ENCODE measurements around the gene RIOX2.

DNA sequence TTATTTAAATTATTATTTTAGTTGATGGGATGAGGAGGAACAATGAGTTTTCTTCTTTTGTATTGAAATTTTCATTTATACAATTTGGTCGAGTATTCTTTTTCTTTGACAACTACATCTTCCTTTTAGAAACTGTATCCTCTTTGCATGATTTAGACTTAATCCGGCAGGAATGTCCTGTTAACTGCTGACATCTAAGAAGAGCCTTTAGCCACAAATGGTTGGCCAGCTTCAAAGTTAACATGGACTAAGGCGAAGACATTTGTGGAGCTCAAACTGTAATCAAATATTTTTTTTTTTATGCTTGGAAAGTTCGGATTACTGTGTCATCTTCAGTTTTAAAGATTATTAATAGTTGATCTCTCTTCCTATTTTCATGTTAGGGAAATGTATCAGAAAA, 43.2 kb downstream of the RIOX2 start:
- TF ChIP-seq JUN (IDR thresholded peaks at IDR 0.05; ENCODE audit: low read depth, low read length) (no peak), EZH2 (IDR thresholded peaks at IDR 0.05; ENCODE audit: low read depth, low read length, severe bottlenecking) (no peak), CHD2 (IDR thresholded peaks at IDR 0.05; ENCODE audit: low read length) (no peak), EP300 (IDR thresholded peaks at IDR 0.05; ENCODE audit: borderline replicate concordance in 1 of 2, low read depth in 2 of 2, low read length in 2 of 2) (no peak), SRF (IDR thresholded peaks at IDR 0.05; ENCODE audit: low read depth, low read length) (no peak), RBBP5 (IDR thresholded peaks at IDR 0.05; ENCODE audit: borderline replicate concordance, low read depth, low read length) (no peak), YY1 (IDR thresholded peaks at IDR 0.05; ENCODE audit: low read depth, low read length) (no peak)
- TF ChIP-seq, protein P1, sequence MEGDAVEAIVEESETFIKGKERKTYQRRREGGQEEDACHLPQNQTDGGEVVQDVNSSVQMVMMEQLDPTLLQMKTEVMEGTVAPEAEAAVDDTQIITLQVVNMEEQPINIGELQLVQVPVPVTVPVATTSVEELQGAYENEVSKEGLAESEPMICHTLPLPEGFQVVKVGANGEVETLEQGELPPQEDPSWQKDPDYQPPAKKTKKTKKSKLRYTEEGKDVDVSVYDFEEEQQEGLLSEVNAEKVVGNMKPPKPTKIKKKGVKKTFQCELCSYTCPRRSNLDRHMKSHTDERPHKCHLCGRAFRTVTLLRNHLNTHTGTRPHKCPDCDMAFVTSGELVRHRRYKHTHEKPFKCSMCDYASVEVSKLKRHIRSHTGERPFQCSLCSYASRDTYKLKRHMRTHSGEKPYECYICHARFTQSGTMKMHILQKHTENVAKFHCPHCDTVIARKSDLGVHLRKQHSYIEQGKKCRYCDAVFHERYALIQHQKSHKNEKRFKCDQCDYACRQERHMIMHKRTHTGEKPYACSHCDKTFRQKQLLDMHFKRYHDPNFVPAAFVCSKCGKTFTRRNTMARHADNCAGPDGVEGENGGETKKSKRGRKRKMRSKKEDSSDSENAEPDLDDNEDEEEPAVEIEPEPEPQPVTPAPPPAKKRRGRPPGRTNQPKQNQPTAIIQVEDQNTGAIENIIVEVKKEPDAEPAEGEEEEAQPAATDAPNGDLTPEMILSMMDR (IDR thresholded peaks at IDR 0.05; ENCODE audit: control extremely low read depth in 1 of 3, insufficient read depth in 1 of 3, low read depth in 1 of 3, low read length in 3 of 3), result no peak
